WTC11 (cell line): ENCODE measurements around the gene CTAG1A. TPM values are rescaled to one million over a fixed set of nuclear protein-coding genes. Genes with fewer than 3 reads are reported as not detected.

ENCODE experiments used
- ATAC-seq: fragments of 200-7000 bp; cut with Tn5 transposase; 2 replicates; pipeline ENCODE4 v1.10.0; 2021; ENCODE audit warnings: mild to moderate bottlenecking, moderate library complexity
- CTCF ChIA-PET: fragments of 300-600 bp; sonication (Branson Sonifier 250); formaldehyde crosslinking; loops from one replicate; lab custom pipeline; 2021; ENCODE audit warnings: antibody characterized with exemption; lab: Charles Lee
- POLR2A ChIA-PET: fragments of 350-600 bp; sonication (Branson Sonifier 250); formaldehyde crosslinking; loops from one replicate; lab custom pipeline; 2021; ENCODE audit warnings: antibody characterized with exemption; lab: Charles Lee
- DNase-seq: peaks from one replicate; pipeline ENCODE4 v3.0.0; 2021; ENCODE audit warnings: low spot score
- H3K27ac Mint-ChIP-seq: 2 replicates; pipeline ENCODE4 v1.8.0; 2021; ENCODE audit warnings: mixed read lengths
- H3K27me3 Mint-ChIP-seq: 2 replicates; pipeline ENCODE4 v1.8.0; 2021; ENCODE audit warnings: low read depth, mild to moderate bottlenecking, moderate library complexity, mixed read lengths
- H3K36me3 Mint-ChIP-seq: 2 replicates; pipeline ENCODE4 v1.8.0; 2021; ENCODE audit warnings: mixed read lengths
- H3K4me1 Mint-ChIP-seq: 2 replicates; pipeline ENCODE4 v1.8.0; 2022; ENCODE audit warnings: mixed read lengths
- H3K4me3 Mint-ChIP-seq: 2 replicates; pipeline ENCODE4 v1.8.0; 2021; ENCODE audit warnings: mild to moderate bottlenecking, moderate library complexity, mixed read lengths
- H3K9me3 Mint-ChIP-seq: 2 replicates; pipeline ENCODE4 v1.8.0; 2021; ENCODE audit warnings: mixed read lengths
- ATF1 ChIP-seq: sonication (generic); formaldehyde crosslinking; IDR thresholded peaks from 2 replicates; pipeline ENCODE4 v1.8.1; 2023; ENCODE audit warnings: mild to moderate bottlenecking, moderate library complexity, missing genetic modification reagents
- CBFB ChIP-seq: sonication (generic); formaldehyde crosslinking; IDR thresholded peaks from 2 replicates; pipeline ENCODE4 v1.8.1; 2022; ENCODE audit warnings: mild to moderate bottlenecking, low read depth, missing genetic modification reagents
- CREM ChIP-seq: sonication (generic); formaldehyde crosslinking; IDR thresholded peaks from 2 replicates; pipeline ENCODE4 v1.8.1; 2022; ENCODE audit warnings: mild to moderate bottlenecking, missing genetic modification reagents, moderate library complexity
- ETV6 ChIP-seq: sonication (generic); formaldehyde crosslinking; IDR thresholded peaks from 2 replicates; pipeline ENCODE4 v1.8.1; 2022; ENCODE audit warnings: mild to moderate bottlenecking, missing genetic modification reagents
- FOXJ3 ChIP-seq: sonication (generic); formaldehyde crosslinking; IDR thresholded peaks from 2 replicates; pipeline ENCODE4 v1.9.0; 2021; ENCODE audit warnings: missing genetic modification reagents, mild to moderate bottlenecking, borderline replicate concordance
- GABPB1 ChIP-seq: sonication (generic); formaldehyde crosslinking; IDR thresholded peaks from 2 replicates; pipeline ENCODE4 v1.8.1; 2023; ENCODE audit warnings: mild to moderate bottlenecking, missing genetic modification reagents
- GRHL2 ChIP-seq: fragments of 250-450 bp; sonication (Bioruptor Pico); IDR thresholded peaks from 2 replicates; pipeline ENCODE4 v1.8.0; 2022; ENCODE audit warnings: mild to moderate bottlenecking, moderate library complexity; ENCODE audit not compliant: insufficient replicate concordance, severe bottlenecking
- KAT7 ChIP-seq: sonication (generic); formaldehyde crosslinking; IDR thresholded peaks from 2 replicates; pipeline ENCODE4 v1.8.1; 2023; ENCODE audit warnings: missing genetic modification reagents, mild to moderate bottlenecking, borderline replicate concordance
- NR2C2 ChIP-seq: sonication (generic); formaldehyde crosslinking; IDR thresholded peaks from 2 replicates; pipeline ENCODE4 v1.8.0; 2022; ENCODE audit warnings: mild to moderate bottlenecking, missing genetic modification reagents
- RORB ChIP-seq: fragments of 250-450 bp; sonication (Bioruptor Pico); IDR thresholded peaks from 2 replicates; pipeline ENCODE4 v1.9.0; 2021; ENCODE audit warnings: mild to moderate bottlenecking
- SOX15 ChIP-seq: fragments of 250-450 bp; sonication (Bioruptor Pico); IDR thresholded peaks from 2 replicates; pipeline ENCODE4 v1.9.0; 2021; ENCODE audit warnings: mild to moderate bottlenecking
- SP1 ChIP-seq: sonication (generic); formaldehyde crosslinking; conservative IDR thresholded peaks from 2 replicates; pipeline ENCODE4 v1.8.1; 2022; ENCODE audit warnings: missing genetic modification reagents
- TEAD1 ChIP-seq: sonication (generic); formaldehyde crosslinking; IDR thresholded peaks from 2 replicates; pipeline ENCODE4 v1.8.0; 2022; ENCODE audit warnings: mild to moderate bottlenecking, missing genetic modification reagents
- total RNA-seq: library from RNA; stranded (reverse); gene quantifications from 3 replicates; pipeline ENCODE4 v1.2.3, GENCODE V29; 2021
- TF ChIP-seq, protein P1 (sequence below): sonication (generic); formaldehyde crosslinking; IDR thresholded peaks from 2 replicates; pipeline ENCODE4 v1.8.1; 2023; ENCODE audit warnings: mild to moderate bottlenecking, moderate library complexity, missing genetic modification reagents
- TF ChIP-seq, protein P2 (sequence below): fragments of 250-450 bp; sonication (Bioruptor Pico); IDR thresholded peaks from 2 replicates; pipeline ENCODE4 v2.1.2; 2022; ENCODE audit warnings: mild to moderate bottlenecking, moderate library complexity
- TF ChIP-seq, protein P3 (sequence below): fragments of 250-450 bp; sonication (Bioruptor Pico); IDR thresholded peaks from 2 replicates; pipeline ENCODE4 v1.9.0; 2021; ENCODE audit warnings: moderate library complexity, mild to moderate bottlenecking, inconsistent platforms, borderline replicate concordance
- TF ChIP-seq, protein P4 (sequence below): sonication (generic); formaldehyde crosslinking; IDR thresholded peaks from 2 replicates; pipeline ENCODE4 v1.8.1; 2022; ENCODE audit warnings: low read depth, mild to moderate bottlenecking, moderate library complexity, missing genetic modification reagents, borderline replicate concordance

CTAG1A gene
- total RNA-seq, 1 experiment from 2014 or later: not detected

DNA sequence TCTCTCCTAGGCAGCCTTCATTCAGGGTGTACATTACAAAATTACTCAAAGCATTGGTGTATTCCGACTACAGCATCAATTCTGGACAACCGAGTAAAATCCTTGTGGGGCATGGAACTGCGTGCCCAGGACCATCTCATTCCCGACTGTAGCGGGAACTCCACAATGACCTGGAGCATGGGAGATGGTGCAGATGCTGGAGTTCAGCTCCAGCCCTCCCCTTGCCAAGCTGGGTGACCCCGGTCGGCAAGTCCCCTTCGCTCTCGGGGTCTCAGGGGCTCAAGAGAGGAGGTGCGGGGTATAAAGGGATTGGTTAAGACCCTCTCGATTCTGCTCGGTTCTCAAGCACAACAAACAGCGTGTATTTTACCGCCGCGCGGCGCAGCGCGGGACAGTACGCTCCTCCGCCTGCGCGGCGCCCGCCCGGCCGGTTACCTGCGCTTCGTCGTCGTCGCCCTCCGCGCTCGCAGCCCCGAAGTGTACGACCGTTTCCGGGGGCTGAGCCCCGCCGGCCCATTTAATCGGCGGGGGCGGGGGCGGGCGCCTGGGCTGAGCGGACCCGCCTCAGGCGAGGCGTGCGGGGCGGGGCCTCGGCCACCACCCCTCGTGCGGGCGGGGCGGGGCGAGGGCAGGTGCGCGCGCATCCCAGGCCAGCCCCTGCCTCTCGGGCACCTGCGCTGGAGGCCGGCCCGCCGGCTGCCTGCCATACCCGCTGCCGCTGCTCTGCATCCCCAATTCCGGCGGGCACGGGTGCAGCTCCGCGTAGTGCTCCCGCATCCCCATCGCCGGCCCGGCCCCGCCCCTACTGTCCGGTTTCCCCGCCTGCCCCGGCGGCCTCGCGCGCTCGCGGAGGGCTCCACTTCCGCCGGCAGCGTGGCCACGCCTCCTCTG is 38.3 kb upstream of the CTAG1A start, which contains the start of gene G6PD:
TSS of gene G6PD (minus strand) at position 493 of the 891 bp plus-strand sequence. CDS start 691 bp downstream, outside the sequence.
- H3K27ac Mint-ChIP-seq: peak within 1 kb of the TSS; percentile 98
- DNase-seq (peak; percentile 67), ATAC-seq (peak; percentile 74)
- POLR2A ChIA-PET: interaction anchor here (1.6 kb wide), 1 partner anchor 29 kb away, joined by 3 read pairs; no protein-coding TSS in a partner anchor
- no peaks in the 10 kb centered on the region for H3K27me3 Mint-ChIP-seq
- peaks cover 7% of the 10 kb centered on the region for H3K36me3 Mint-ChIP-seq
- H3K4me3 Mint-ChIP-seq: peak within 1 kb of the TSS; percentile 97
- CTCF ChIA-PET: interaction anchor here (0.6 to 1.0 kb wide), 4 partner anchors 14 to 466 kb away, joined by 3 to 7 read pairs (median 4); partner anchors contain the start of gene SLC10A3
- H3K4me1 Mint-ChIP-seq: peaks cover 11% of the 10 kb centered on the region
- TF ChIP-seq FOXJ3 (CRISPR knock-in tag) (no peak), TEAD1 (CRISPR knock-in tag) (no peak), SP1 (CRISPR knock-in tag) (peak; percentile 83)
- TF ChIP-seq, protein P1, sequence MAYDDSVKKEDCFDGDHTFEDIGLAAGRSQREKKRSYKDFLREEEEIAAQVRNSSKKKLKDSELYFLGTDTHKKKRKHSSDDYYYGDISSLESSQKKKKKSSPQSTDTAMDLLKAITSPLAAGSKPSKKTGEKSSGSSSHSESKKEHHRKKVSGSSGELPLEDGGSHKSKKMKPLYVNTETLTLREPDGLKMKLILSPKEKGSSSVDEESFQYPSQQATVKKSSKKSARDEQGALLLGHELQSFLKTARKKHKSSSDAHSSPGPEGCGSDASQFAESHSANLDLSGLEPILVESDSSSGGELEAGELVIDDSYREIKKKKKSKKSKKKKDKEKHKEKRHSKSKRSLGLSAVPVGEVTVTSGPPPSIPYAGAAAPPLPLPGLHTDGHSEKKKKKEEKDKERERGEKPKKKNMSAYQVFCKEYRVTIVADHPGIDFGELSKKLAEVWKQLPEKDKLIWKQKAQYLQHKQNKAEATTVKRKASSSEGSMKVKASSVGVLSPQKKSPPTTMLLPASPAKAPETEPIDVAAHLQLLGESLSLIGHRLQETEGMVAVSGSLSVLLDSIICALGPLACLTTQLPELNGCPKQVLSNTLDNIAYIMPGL (CRISPR knock-in tag): peak; percentile 16; the same call in 1 of the 2 replicates
- no peaks in the 10 kb centered on the region for H3K9me3 Mint-ChIP-seq

DNA sequence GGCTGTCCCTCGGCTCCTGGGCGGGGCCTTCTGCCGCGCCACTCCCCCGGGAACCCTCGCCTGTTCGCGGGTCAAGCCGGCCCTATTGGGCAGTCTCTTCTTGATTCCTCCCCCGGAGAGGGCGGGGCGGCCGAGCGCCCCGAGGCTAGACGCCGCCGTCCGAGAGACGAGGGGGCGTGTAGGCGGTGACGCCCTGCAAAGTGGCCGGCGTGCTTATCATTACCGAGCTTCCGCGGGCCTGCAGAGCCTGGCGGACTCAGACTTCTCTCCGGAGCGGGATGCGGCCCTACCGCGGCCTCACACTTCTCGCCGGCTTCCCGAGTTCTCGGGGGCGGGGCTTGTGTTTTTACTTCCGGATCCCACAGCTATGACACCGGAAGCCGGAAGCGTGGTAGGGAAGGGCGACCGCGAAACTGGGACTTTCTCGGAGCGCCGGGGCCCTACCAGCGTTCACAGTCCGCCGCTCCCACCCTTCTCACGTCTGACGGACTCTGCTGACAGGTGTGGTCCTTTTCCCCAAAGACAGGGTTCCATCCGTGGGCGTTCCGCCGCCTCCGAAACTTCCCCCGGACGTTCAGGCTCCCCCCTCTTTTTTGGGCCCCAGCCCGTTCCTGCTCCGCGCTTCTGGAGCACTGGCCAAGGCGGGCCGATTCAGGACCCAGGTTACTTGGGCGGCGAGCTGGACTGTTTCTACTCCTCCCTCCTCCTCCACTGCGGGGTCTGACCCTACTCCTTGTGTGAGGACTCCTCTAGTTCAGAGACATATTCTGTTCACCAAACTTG is 37.5 kb upstream of the CTAG1A start, which contains the start of gene IKBKG:
TSS of gene IKBKG (plus strand) at position 376 of the 783 bp plus-strand sequence. CDS start 4,383 bp downstream, outside the sequence.
- no peaks in the 10 kb centered on the region for H3K27me3 Mint-ChIP-seq
- ChIA-PET CTCF (interaction anchor here (0.6 to 1.0 kb wide), 4 partner anchors 15 to 465 kb away, joined by 3 to 7 read pairs (median 4); partner anchors contain the start of gene SLC10A3), POLR2A (interaction anchor here (1.6 kb wide), 1 partner anchor 30 kb away, joined by 3 read pairs; no protein-coding TSS in a partner anchor)
- H3K4me3 Mint-ChIP-seq: peak within 1 kb of the TSS; percentile 97
- peaks cover 11% of the 10 kb centered on the region for H3K4me1 Mint-ChIP-seq
- H3K27ac Mint-ChIP-seq: peak within 1 kb of the TSS; percentile 98
- DNase-seq: peak; percentile 84
- ATAC-seq: peak; percentile 90
- peaks cover 7% of the 10 kb centered on the region for H3K36me3 Mint-ChIP-seq
- no peaks in the 10 kb centered on the region for H3K9me3 Mint-ChIP-seq
- TF ChIP-seq ETV6: no peak; the same call in 1 of the 2 replicates
- TF ChIP-seq NR2C2: peak; percentile 70

DNA sequence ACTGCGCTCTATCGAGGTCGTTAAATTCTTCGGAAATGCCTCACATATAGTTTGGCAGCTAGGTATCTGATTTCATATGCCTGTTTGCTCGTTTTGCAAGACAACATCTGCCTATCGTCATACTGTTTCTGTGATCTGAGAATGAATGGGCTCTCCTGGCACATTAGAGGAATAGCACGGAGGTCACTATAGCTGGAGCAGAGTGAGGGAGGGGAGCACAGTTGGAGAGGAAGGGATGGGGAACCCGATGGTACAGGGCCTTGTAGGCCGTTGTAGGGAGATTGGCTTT is 37.0 kb upstream of the CTAG1A start:
- no peak for TF ChIP-seq ATF1 (CRISPR knock-in tag)
- TF ChIP-seq, protein P2, sequence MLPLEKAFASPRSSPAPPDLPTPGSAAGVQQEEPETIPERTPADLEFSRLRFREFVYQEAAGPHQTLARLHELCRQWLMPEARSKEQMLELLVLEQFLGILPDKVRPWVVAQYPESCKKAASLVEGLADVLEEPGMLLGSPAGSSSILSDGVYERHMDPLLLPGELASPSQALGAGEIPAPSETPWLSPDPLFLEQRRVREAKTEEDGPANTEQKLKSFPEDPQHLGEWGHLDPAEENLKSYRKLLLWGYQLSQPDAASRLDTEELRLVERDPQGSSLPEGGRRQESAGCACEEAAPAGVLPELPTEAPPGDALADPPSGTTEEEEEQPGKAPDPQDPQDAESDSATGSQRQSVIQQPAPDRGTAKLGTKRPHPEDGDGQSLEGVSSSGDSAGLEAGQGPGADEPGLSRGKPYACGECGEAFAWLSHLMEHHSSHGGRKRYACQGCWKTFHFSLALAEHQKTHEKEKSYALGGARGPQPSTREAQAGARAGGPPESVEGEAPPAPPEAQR (CRISPR knock-in tag): no peak
- TF ChIP-seq RORB: no peak
- TF ChIP-seq CBFB (CRISPR knock-in tag): no peak
- TF ChIP-seq, protein P3, sequence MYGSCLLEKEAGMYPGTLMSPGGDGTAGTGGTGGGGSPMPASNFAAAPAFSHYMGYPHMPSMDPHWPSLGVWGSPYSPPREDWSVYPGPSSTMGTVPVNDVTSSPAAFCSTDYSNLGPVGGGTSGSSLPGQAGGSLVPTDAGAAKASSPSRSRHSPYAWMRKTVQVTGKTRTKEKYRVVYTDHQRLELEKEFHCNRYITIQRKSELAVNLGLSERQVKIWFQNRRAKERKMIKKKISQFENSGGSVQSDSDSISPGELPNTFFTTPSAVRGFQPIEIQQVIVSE (CRISPR knock-in tag): no peak
- TF ChIP-seq SOX15 (CRISPR knock-in tag): no peak
- no peak for TF ChIP-seq CREM (CRISPR knock-in tag)
- TF ChIP-seq GABPB1 (CRISPR knock-in tag): no peak
- no peak for TF ChIP-seq GRHL2
- TF ChIP-seq KAT7 (CRISPR knock-in tag): no peak
- TF ChIP-seq, protein P4, sequence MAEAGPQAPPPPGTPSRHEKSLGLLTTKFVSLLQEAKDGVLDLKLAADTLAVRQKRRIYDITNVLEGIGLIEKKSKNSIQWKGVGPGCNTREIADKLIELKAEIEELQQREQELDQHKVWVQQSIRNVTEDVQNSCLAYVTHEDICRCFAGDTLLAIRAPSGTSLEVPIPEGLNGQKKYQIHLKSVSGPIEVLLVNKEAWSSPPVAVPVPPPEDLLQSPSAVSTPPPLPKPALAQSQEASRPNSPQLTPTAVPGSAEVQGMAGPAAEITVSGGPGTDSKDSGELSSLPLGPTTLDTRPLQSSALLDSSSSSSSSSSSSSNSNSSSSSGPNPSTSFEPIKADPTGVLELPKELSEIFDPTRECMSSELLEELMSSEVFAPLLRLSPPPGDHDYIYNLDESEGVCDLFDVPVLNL (CRISPR knock-in tag): no peak
- H3K36me3 Mint-ChIP-seq: peaks cover 7% of the 10 kb centered on the region
- H3K4me1 Mint-ChIP-seq: peaks cover 11% of the 10 kb centered on the region
- no peaks in the 10 kb centered on the region for H3K9me3 Mint-ChIP-seq
- ATAC-seq (no peak), DNase-seq (no peak)
- peak overlapping the region; percentile 97 for H3K4me3 Mint-ChIP-seq
- H3K27me3 Mint-ChIP-seq: no peaks in the 10 kb centered on the region
- peak overlapping the region; percentile 98 for H3K27ac Mint-ChIP-seq
- CTCF ChIA-PET: interaction anchor here (1.0 kb wide), 2 partner anchors 58 to 175 kb away, joined by 3 to 7 read pairs; partner anchors contain the start of gene SLC10A3
- POLR2A ChIA-PET: interaction anchor here (1.6 kb wide), 1 partner anchor 30 kb away, joined by 3 read pairs; no protein-coding TSS in a partner anchor
